Measurements from ENCODE around the gene PPP1R12B.
A peak's percentile ranks its signal among the peaks of the same experiment; 100 is the strongest.
"Not testable (repeated sequence)": the region's sequence is repeated elsewhere in the genome, so short reads cannot be mapped to it uniquely, and the experiment has no call there.

Gene PPP1R12B

DNA sequence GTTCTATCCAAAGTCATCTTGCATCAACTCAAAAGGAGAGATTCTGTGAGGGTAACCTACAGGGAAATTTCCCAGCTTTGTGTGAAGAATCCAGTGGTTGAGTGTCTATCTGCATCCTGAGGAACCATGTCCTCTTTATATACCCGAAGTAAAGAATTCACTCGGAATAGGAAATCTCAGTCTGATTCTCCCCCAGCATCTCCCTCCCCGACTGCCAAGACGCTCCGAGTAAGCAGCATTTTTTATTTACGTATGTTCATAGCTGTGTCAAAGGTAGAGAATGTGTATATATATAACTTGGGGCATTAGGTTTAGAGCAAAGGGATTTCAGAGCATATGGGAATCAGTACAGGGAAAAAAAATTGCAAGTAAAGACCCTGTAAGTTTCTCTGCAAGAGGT is 191.5 kb downstream of the PPP1R12B start:
- DNase-seq: no peak

DNA sequence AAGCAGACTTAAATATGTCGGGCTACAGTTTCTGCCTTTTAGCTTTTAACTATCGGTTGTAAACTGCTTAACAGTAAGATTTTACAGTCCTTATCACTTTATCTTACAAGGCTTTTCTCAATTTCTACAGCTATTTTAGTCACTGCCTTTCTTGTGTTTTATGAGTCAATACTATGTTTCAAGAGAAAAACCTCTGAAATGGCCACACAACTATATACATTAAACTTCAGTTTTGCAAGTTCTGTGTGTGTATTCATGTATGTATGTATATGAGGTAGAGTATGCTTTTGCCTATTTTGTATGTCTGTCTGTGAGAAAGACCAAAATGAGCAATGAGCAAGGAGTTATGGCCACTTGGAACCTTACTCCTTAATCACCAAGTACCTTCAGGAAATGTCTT is 191.9 kb downstream of the PPP1R12B start:
- no peak for DNase-seq

DNA sequence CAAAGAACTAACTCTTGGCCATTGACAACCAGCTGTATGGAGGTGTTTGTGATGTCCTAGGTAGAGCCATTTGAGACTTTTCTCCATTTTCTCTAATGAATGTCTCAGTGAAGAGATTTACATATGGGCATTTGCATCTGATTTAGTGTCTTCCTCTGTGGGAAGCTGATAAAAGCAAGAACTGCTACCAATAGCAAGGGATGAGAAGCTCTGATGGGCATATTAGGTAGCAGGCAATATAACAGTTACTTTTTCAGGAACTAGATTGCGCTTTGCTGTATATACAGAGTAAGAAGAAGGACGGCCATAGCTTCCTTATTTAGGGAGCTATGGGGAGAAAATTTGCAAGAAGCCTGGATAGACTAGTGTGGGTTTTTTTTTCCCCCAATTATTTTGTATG is 192.4 kb downstream of the PPP1R12B start:
- not testable (repeated sequence) for DNase-seq

DNA sequence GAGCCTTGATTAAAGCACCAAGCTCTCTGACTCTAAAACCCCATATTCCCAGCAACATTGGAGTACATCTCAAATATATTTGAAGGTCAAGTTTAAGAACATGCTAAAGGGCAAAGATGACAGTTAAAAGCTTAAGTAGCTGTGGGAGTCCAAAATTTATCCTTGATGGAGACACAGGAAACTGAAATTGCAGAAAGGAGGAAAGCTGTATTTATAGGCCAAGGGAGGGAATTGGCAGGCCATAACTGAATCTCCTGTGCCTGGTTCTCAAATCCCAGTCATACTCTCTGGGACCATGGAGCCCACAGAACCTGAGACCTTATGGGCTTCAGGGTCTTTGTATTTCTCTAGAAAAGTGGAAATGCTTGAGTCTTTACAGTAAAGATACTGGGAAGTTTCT is 193.9 kb downstream of the PPP1R12B start:
- not testable (repeated sequence) for DNase-seq

DNA sequence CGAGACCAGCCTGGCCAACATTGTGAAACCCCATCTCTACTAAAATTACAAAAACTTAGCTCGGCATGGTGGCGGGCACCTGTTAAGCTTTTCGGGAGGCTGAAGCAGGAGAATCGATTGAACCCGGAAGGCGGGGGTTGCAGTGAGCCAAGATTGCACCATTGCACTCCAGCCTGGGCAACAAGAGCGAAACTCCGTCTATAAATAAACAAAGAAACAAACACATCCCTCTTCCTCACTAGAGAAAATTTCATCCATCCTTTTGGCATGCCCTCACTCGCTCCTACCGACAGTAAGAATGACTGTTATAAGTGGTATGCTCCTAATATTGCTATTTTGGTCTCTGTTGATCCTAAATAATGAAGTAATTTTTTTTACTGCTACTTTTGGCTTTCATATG is 195.0 kb downstream of the PPP1R12B start:
- DNase-seq: not testable (repeated sequence)

DNA sequence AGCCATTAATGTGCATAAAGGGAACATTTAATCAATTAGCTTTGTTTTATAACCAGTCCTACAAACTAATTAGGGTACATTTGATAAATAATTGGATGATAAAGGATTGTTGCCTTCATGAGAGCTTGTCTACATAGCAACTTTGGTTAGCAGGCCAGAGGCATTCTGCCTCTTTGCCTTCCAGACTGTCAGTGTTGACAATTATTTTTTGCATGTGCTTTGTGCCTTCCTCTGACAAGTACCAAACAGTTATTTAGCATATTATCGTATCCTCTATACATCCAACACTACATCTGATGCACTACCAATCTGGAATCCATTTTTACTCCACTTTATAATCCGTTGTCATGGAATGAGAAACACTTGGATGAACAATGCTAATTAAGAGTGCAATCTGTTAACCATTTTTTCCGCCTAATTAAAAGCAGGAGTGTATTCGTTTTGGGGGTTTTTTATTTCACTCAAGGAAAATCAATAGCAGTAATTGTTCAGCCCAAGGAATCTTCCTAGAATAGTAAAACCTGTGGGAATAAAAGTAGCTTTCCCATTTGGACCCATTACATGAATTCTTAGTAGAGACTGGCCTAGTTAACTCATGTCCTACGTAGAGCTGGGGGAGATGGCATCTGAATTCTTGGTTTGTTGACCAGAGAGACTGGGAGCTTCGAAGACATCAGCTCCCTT is 196.4 kb downstream of the PPP1R12B start:
- DNase-seq: peak; percentile 7 to 53

DNA sequence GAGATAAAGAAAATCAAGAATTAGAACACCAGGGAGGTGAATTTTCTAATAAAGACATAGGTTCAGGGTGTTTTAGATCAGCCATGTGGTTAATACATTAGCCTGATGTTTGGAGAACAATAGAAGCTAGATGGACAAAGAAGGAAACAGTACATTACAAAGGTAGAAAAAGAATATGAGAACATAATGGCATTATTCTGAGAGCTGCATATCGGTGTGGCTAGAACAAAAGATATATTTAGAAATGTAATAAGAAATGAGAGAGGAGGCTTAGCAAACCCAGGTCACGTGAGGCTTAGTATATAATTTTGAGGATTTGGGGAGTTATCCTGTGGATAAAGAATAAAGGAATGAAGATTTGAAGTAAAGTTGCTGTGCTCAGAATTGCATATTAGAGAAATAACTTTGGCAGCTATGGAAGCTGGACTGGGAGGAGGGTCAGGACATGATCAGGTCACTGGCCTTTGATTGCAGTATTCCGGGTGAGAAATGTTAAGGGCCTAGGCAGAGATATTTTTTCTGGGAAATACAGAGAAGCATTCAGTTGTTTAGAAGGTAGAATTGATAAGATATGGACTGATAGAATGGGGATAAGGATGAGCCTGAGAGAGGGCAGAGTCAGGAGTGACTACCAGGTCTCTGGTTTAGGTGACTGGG is 197.3 kb downstream of the PPP1R12B start:
- DNase-seq: not testable (repeated sequence)

DNA sequence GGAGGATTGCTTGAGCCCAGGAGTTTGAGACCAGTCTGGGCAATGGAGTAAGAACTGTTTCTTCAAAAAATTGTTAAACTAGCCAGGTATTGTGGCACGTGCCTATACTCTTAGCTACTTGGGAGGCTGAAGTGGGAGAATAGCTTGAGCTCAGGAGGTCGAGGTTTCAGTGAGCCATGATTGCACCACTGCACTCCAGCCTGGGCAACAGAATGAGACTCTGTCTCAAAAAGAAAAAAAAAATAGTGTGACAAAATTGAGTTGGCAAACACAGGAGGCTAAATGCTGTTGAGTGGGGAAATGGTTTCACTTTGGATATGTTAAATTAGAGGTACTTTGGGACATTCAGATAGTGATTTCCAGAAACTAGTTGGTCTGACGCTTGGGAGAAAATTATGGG is 197.9 kb downstream of the PPP1R12B start:
- DNase-seq: not testable (repeated sequence)

DNA sequence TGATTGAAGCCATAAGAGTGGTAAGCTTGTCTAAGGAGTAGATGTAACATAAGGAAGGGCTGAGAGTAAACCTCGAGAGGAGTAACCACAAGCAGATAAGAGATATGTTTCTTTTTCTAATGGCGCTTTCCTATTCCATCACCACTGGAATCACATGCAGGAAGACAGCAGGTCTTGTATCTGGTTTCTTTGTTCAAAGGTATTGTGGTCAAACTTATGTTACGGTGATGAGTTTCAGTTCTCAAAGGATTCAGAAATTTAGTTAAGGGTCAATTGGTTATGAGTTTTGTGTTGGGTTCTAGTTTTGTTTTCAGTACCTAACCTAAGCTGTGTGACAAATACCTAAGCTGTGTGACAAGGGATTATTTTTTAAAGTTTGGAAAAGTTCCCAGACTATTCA is 198.3 kb downstream of the PPP1R12B start:
- not testable (repeated sequence) for DNase-seq

DNA sequence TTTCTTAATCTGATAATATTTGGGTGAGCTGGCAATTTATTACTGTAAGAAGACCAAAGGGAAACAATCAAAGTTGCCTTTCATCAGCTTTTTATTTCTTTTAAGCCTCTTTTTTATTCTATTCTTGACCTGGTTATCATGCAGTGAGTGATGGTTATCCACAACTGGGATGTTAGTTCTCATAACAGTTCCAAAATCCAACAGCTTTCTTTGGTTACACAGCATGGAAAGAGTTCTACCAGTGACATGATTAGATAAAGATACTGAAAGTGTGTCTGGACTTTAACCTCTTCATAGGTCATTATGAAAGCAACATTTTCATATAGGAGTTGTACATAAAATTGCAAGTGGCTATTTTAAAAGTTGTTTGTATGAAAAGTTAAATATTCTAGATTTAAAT is 198.7 kb downstream of the PPP1R12B start:
- DNase-seq: no peak

DNA sequence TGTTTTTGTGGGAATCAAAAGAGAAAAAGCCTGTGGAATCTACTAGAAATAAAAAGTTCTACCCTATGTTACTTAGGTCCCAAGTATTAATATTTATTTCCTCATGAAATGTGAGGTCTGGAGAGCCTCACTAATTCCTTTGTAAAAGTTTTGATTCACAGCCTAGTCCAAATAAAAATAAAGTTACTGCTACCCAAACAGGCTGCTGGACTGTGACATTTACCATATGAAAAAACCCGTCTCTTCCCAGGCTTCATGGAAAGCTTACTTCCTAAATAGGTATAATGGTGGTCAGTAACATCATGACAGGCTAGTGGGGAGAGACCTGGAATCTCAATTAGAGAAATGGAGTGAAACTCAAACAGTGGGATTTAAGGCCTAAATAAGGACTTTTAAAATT is 201.6 kb downstream of the PPP1R12B start:
- not testable (repeated sequence) for DNase-seq

DNA sequence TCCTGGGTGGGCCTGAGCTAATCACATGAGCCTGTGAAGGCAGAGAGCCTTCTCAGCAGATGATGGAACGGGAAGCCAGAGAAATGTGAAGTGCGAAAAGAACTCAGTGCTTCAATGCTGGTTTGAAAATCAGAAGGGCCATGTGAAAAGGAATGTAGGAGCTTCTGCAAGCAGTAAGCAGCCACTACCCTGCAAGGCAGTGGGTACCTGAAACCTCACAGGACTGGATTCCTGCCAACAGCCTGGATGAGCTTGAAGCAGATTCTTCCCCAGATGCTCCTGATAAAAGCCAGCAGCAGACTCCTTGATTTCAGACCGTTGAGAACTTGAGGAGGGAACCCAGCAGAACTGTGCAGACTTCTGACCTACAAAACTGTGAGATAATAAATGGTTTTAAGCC is 203.2 kb downstream of the PPP1R12B start:
- DNase-seq: peak; percentile 67 to 80

DNA sequence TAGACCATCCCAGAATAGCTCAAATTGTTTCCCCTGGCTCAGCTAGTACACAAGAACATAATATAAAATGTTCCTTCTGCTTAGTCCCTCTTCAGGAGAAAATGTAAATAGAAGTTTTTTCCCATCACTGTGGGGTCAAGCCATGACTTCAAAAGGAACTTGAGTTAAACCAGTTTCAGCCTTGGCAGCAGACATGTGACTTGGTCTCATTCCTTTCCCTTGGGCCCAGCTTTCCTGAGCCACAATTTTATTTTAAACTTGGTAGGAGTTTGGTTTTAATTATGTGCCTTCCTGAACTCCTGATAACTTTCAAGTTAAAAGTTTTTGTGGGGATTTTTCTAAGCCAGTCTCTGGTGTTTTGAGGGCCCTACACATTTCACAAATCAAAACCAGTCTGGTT is 204.1 kb downstream of the PPP1R12B start:
- DNase-seq: not testable (repeated sequence)

DNA sequence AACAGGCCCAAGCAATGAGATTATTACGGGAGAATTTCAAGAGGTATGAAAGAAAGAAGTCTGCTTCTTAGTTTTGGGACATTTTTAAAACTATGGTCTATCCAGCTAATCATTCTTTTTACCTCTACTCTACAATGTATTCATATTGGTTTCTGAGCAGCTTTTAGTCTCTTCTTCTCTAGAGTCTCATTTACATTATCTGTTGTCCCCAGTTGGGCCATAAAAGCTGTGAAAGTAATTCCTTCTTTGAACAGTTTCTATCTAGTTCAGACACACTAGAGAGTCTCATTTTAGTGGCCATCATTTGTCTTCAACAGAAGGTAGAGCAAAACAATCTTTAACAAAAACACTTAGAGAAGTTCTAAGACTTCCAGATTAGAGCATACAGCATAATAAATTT is 204.6 kb downstream of the PPP1R12B start:
- DNase-seq: not testable (repeated sequence)

DNA sequence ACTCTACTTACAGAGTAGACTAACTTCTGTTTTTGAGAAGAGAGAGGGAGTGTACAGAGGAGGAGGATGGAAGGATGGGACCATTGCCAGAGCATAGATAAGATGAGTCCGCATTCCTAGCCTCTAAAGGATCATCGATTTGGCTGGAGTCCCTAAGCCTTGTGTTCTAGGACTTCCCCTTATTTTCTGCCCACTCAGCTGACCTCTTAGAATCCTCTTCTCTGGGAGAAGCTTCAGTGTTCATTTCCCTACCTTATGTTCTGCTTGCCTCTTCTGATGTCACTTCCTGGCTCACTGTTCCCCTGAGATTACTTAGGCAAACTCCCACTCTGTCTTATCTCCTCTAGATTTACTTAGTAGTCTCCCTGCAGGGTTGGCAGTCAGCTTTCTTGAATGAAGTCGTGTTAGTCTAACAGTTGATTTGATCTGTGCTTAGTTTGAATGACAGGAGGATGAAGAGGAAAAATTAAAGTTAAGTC is 205.1 kb downstream of the PPP1R12B start:
- peak in 1 of 2 experiments; percentile 4 for DNase-seq

DNA sequence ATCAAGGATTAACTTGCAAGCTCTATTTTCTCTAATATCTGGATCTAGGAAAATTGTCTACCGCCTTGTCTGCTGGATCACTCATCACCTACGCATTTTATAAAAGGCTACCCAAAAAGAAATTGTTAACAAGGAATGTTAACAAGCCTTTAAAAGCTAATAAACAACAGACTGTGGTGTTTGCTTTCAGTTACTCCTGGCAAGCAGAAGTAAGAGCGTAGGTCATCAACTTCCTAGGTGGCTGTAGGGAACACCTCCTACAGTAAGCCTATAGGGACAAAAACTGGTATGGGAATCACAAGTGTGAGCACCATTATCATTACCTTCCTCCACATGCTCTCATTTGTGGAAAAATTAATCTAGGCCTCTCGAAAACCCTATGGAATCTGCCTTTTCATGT is 206.1 kb downstream of the PPP1R12B start:
- not testable (repeated sequence) for DNase-seq

DNA sequence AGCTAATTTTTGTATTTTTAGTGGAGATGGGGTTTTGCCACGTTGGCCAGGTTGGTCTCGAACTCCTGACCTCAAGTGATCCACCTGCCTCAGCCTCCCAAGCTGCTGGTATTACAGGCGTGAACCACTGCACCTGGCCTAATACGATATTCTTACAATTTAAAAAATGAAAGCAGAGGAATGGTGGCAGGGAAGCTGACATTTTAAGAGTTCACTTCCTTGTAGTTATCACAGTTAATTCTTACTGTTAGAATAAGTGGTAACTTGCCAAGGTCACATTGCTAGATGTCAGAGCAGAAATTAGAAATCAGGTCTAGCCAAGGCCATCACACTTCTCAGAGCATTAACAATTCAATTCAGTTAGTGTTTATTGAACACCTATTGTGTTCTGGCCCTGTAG is 207.5 kb downstream of the PPP1R12B start:
- DNase-seq: not testable (repeated sequence)

DNA sequence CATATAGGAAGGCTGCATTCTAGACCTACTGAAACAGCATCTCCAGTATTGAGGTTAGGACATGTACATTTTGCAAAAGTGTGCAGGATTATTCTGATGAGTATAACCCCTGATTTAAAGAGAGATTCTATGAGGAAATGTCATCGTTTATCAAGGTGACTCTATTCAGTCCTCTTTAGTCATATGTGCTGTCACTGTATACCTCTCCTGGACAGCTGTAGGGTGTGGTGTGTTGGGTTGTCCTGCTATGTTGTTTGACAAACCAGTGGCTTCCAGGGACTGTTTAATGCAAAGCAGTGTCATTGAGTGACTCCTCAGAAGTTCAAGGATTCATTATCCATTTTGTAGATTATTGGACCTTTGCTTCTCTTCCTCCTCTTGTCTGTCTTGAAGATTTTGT is 209.2 kb downstream of the PPP1R12B start:
- not testable (repeated sequence) for DNase-seq

DNA sequence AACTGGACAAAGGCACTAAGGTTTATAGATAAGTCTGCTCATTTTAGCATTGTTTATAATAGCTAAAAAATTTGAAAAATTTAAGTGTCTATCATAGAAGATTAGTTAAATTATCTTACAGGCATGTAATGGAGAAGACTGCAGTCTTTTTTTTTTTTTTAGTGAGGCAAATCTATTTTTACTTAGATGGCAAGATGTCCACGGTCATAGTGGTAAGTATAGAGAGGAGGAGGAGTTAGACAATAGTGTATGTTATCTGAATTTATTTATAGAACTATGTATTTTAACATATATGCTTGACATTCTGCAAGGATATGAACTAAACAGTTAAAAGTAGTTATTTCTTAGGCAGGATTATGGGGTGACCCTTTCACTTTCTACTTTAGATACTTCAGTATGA is 212.7 kb downstream of the PPP1R12B start:
- no peak for DNase-seq

DNA sequence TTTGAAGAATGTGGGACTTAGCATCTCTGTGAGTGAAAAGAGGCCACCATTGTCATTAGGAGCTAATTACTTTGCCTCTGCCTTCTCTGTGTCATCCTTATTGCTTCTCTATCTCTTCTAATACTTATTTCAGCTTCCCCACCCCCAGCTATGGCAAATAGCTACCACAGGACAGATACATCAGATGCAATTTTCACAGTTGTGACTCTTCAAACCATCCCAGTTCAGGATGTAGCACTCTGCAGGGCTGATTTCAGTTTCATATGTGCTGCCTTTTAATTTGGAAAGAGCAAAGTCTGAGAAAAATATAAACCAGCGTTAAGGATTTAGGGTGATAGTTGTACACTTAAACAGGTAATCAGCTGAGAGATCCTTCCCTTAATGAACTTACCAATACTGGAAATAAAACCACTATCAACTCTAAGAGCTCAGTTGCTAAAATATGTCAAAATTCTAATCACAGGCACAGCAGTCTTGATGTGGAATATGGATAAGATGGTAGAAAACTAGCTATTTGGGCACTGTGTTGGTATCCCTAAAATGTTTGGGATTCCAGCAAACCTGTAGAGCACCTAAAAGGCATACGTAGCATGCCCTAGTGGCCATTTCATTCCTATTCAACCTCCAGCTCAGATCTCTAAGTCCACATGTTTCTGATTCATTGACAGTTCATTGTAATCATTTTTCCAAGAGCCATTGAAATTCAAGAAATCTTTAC is 213.4 kb downstream of the PPP1R12B start:
- DNase-seq: no peak

DNA sequence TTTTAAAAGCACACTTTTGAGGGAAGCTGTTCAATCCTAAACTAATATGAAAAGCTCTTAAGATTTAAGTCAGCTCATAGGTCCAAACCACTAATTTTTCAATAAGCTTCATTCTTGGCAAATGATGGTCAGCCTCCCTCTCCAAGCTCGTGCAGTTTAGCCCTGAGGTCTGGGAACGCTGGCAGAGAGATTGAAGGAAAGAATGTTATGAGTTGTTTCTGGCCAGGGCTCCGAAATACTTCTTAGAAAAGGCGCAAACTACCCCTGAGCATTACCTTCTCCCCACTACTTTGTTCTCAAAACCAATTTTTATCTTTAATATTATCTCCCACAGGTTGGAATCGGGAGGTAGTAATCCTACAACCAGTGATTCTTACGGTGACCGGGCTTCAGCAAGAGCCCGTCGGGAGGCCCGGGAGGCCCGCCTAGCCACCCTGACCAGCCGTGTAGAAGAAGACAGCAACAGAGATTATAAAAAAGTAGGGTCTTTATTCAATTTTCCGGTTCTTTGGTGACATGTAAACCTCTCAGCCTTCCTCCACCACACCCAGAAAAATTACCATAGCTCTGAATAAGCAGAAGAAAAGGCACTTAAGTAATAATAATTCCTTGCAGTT is 214.1 kb downstream of the PPP1R12B start:
- DNase-seq: no peak

DNA sequence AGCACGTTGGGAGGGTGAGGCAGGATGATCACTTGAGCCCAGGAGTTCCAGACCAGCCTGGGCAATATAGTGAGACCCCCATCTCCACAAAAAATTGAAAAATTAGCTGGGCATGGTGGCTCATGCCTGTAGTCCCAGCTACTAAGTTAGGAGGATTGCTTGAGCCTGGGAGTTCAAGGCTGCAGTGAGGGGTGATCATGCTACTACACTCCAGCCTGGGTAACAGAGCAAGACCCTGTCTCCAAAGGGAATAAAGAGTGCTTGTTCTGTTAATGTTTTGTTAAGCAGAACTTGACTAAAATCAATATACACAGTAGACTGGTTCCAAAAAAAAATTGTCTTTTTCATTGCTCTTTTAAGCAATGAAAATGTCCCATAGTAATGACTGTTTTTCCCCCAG is 215.3 kb downstream of the PPP1R12B start:
- no peak for DNase-seq

DNA sequence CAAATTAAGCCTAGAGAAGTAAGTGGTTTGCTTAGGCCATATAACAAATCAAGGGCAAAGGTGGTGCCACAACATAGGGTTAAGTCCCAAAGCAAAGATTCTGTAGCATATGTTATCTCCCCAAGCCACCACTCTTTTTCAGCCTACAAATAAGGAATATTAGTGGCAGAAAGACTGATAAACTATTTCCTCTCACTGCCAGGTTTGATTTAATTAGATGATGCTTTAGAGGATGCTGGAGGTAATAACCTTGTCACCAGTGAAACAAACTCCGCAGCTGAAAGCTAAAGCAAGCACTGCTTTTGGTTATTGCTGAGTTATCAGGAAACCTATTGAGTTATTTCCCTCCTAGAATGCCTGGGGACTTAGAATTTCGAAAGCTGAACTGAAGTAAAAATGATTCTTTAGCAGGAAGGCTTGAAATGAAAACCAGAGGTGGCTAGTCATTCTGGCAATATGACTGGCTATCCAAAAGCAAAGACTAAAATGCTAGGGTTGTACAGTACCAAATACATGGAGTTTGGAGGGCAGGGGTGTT is 216.5 kb downstream of the PPP1R12B start:
- no peak for DNase-seq

Data from NCI-H524 (cell line).